ENCODE results near the gene NUDCD3.
"Not testable (repeated sequence)": the region's sequence is repeated elsewhere in the genome, so short reads cannot be mapped to it uniquely, and the experiment has no call there.

NUDCD3 gene

GRCh38 chr7:44441079-44441478 lies 49.4 kb downstream of the NUDCD3 start:
- DNase-seq = no peak

DNA sequence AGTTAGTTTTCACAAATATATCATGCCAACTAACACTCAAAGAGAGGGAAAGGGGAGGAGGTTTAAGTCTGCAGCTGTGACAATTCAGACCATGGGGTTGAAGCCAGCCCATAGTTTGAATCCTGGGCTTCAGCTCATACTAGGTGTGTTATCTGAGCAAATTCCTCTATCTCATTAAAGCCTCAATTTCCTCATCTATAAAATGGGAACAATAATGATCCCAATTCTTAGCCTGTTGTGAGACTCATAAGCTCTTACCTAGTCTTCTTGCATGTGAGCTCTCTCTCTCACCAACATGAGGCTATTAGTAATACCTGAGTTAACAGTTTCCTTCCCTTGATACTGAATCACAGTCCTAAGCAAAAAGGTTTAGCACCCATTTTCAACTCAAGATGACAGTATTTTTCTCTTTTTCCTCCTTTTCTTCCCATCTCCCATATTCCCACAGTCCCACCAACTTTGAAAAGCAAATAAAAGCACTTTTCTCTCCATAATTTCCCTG lies 49.8 kb downstream of the NUDCD3 start:
- DNase-seq = no peak

- DNase-seq = no peak
These were observed 50.5 kb downstream of the NUDCD3 start for GRCh38 chr7:44439926-44440325.

GRCh38 chr7:44438816-44439215 lies 51.6 kb downstream of the NUDCD3 start:
- DNase-seq = no peak

DNA sequence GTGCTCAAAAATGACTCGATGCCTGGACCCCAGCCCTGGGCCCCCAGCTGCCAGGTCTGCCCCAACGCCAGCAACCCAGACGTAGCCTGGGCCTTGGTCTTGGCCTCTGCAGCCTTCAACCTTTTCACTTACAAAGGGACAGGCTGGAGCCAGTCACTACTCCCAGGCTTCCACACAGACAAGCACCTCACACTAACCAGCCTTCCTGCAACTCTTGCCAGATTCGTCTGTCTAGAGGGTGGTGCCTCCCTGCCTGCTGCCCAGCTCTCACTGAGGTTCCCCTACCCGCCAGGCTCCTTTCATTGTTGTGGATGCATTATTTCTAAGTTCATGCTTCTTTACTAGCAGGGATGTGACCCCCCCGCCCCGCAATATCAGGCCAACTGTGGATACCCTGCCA lies 56.3 kb downstream of the NUDCD3 start:
- DNase-seq = no peak

GRCh38 chr7:44433255-44434022 lies 57.0 kb downstream of the NUDCD3 start:
- no peak for DNase-seq

DNA sequence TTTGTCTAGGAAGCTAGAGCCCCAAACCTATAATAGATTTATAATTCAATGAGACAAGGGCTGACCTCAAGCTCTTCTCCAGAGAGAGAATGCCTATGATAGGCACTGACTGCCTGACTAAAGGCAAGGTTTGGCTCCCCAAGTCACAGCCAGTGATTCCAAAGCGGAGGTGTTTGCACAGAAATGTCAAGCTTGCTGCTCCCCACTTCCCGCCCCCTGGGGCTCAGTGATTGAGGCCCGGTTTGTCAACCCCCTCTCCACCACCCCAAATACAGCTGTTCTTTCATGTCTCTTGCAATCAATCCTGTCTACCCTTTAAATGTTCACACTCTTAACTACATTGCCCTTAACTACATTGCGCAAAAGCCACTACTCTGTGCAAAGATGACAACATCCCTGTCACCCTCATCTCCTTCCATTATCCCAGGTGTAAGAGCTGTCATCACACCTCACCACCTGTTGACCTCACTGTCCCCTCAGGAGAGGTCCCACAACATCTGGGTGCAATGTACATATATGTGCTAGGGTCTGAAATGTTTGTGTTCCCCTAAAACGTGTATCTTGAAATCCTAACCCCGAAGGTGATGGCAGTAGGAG lies 58.0 kb downstream of the NUDCD3 start:
- no peak for DNase-seq

DNA sequence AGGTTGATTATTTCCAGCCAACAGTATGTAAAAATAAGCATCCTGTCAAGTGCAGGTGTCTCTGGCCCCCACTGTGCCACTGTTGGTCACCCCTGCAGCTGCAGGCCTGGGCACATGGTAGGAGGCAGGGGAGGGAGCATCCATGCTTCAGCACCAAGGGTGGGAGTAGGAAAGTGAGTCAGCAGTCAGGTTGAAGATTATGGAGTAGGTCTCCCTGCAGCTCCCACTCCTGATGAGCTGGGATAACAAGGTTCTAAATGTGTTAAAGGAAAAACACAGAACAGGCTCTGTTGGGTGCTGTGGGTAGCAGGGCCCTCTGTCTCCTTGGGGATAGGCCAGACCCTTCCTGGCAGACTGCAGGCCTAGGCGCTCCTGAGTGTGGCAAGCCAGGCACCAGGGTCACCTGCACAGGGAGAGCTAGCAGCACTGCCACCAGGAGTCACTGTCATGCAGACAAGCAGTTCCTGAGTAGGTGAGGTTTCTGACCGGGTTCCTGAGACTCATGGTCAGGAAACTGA lies 59.3 kb downstream of the NUDCD3 start:
- DNase-seq = no peak

DNA sequence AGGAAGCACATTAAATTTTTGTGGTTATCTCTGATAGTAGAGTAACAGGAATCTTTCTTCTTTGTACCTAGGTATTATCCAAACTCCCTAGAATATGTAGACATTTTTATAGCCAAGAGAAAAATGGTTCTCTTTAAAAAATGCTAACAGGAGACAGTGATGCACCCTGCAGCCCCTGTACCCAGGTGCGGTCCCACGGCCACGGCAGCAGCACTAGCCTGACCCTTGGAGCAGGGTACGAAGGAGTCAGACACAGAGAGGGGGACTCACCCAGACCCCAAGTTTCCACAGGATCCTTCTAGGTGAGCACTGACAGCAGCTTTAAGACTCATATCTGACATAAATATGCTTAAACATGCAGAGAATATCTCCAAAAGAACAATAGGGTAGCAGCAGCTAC lies 60.4 kb downstream of the NUDCD3 start:
- no peak for DNase-seq

DNA sequence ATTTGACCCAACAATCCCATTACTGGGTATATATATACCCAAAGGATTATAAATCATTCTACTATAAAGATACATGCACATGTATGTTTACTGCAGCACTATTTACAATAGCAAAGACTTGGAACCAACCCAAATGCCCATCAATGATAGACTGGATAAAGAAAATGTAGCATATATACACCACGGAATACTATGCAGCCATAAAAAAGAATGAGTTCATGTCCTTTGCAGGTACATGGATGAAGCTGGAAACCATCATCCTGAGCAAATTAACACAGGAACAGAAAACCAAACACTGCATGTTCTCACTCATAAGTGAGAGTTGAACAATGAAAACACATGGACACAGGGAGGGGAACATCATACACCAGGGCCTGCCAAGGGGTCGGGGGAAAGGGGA lies 65.7 kb downstream of the NUDCD3 start:
- DNase-seq = not testable (repeated sequence)

GRCh38 chr7:44416941-44417340 lies 73.5 kb downstream of the NUDCD3 start:
- no peak for DNase-seq

- no peak for DNase-seq
These were observed 74.9 kb downstream of the NUDCD3 start for GRCh38 chr7:44415510-44415909.

- no peak for DNase-seq
These were observed 75.4 kb downstream of the NUDCD3 start for GRCh38 chr7:44415047-44415446.

GRCh38 chr7:44411306-44411705 lies 79.2 kb downstream of the NUDCD3 start:
- no peak for DNase-seq

- DNase-seq = no peak
These were observed 81.9 kb downstream of the NUDCD3 start for GRCh38 chr7:44408596-44408995.

GRCh38 chr7:44403775-44404174 lies 86.7 kb downstream of the NUDCD3 start:
- DNase-seq = no peak

- DNase-seq = no peak
These were observed 87.2 kb downstream of the NUDCD3 start for GRCh38 chr7:44403176-44403759.

DNA sequence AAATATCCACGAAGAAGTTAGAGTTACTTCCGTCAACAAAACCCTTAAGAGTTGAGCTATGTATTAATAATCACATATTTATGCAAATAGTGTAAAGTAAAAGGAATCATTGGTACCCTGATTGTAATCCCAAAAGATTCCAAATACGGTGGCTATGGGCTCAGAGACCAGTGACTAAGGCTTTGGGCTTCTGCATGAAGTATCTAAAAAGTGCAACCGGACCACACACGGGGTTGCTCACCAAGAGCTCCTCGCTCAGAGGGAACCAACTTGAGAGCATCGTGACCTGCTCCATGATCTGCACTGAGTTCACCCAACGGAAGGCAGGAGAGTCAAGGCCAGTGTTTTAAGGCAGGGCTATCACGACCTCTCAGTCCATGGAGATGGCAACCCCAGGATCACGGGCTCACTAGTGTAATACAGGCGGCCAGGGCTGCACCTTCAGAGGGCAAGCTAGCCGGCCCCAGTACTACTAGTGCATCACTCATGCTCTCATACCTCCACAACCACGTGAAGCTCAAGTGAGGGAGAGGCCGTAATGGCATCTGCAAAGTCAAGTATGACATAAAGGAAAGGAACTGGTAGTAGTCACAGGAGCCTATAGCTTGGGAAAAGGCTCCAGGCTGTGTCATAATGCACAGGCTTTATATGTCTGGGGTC lies 87.9 kb downstream of the NUDCD3 start:
- DNase-seq = no peak

DNA sequence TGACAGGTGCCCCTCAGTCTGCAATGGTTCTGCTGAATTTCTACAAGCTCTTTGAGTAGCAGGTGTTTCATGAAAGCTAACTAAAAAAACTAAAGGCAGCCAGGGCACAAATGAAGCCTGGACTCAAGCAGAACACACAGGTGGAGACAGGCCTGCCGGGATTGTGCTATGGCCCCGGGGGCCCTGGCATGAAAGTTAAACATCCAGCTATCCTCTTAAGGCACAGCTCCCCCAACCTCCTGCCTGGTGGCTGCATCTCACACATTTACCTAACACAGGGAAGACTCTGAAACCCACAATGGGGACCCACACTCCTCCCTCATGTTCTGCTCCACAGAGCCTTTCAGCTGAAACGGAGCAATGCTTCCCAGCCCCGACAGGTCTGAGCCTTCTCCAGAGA lies 88.8 kb downstream of the NUDCD3 start:
- no peak for DNase-seq

GRCh38 chr7:44400033-44400511 lies 90.4 kb downstream of the NUDCD3 start:
- DNase-seq = no peak

DNA sequence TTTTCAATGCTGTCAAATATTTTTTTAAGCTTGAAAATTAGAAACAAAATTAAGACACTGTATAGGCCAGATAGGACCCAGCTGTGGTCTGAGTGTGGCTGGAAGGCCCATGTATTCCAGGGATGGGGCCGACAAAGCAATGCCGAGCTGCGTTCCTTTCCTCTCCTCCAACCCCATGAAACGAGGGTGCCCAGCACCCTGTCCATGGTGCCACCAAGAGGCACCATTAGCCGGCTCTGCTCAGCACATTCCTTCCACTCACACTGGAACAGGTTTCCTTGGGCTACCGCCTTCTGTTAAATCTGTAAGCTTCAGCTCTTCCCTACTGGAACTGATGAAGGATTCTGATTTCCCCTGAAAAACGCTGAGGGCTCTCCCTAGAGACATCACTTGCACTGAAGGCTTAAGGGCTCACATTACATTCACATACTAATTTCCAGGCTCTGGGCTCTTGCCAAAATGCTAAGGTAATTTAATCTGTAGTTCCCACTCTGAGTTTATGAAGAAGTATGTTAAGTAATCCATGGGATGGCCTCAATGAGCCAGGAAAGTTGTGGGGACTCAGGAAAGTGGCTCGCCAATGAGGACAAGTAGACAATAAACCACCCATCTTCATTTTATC lies 91.4 kb downstream of the NUDCD3 start:
- no peak for DNase-seq

DNA sequence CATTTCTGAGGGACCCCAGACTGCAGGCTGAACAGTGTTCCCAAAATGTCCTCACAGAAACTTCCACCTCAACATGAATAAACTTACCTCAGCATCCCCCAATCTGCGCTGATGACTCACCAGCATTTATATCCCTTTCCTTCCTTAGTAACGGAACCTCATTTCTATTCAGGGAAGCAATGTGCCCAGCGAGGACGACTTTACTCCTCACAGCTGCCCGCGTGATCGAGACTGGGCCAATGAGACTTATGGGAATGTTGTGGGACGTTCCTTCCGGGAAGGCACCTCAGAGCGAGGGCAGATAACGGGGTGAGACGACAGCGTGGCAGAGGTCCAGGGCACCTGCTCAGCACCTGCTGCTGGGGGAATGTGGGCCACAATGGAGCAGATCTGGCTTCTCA lies 91.9 kb downstream of the NUDCD3 start:
- DNase-seq = no peak

Data from stimulated activated CD4-positive, alpha-beta T cell treated with anti-CD3 and anti-CD28 coated beads, Interleukin-4, amount 100 ng/mL, for 24 hours (primary cell).